Activated CD8-positive, alpha-beta memory T cell treated with anti-CD3 and anti-CD28 coated beads, Interleukin-2, amount 50 U/mL, for 1 hour (primary cell): ENCODE measurements around the gene AGO3.
"Not testable (repeated sequence)": the region's sequence is repeated elsewhere in the genome, so short reads cannot be mapped to it uniquely, and the experiment has no call there.

Experiments
- DNase-seq: peaks from one replicate; pipeline ENCODE4 v3.0.0-alpha.2; 2020; ENCODE audit errors: extremely low read depth

The AGO3 gene

GRCh38 chr1:35930593-35931445 is at the start of gene AGO3:
Gene AGO3 (plus strand): TSS chr1:35931105. CDS start chr1:35931427, 322 bp downstream.
- DNase-seq = peak; percentile 67

GRCh38 chr1:35881850-35882273 is 49.0 kb upstream of the AGO3 start:
- no peak for DNase-seq

- DNase-seq = no peak
These were observed 48.3 kb upstream of the AGO3 start for GRCh38 chr1:35882586-35882944.

- DNase-seq = peak; percentile 92
These were observed 47.8 kb upstream of the AGO3 start, which contains the start of gene AGO1 for GRCh38 chr1:35882945-35883634. Gene AGO1 (plus strand): TSS chr1:35883209. CDS start chr1:35883422, 213 bp downstream.

- no peak for DNase-seq
These were observed 47.2 kb upstream of the AGO3 start for GRCh38 chr1:35883635-35884101.

GRCh38 chr1:35884934-35885333 is 46.0 kb upstream of the AGO3 start:
- no peak for DNase-seq

- no peak for DNase-seq
These were observed 44.8 kb upstream of the AGO3 start for GRCh38 chr1:35885961-35886558.

GRCh38 chr1:35886577-35887431 is 44.1 kb upstream of the AGO3 start:
- DNase-seq = no peak

GRCh38 chr1:35887508-35887907 is 43.4 kb upstream of the AGO3 start:
- DNase-seq = no peak

GRCh38 chr1:35888255-35888654 is 42.6 kb upstream of the AGO3 start:
- no peak for DNase-seq

- not testable (repeated sequence) for DNase-seq
These were observed 41.9 kb upstream of the AGO3 start for GRCh38 chr1:35888981-35889380.

GRCh38 chr1:35893051-35893879 is 37.6 kb upstream of the AGO3 start:
- DNase-seq = no peak

- no peak for DNase-seq
These were observed 36.7 kb upstream of the AGO3 start for GRCh38 chr1:35894183-35894582.

GRCh38 chr1:35894656-35895055 is 36.2 kb upstream of the AGO3 start:
- DNase-seq = no peak

GRCh38 chr1:35899941-35900340 is 31.0 kb upstream of the AGO3 start:
- DNase-seq = no peak

GRCh38 chr1:35901235-35901634 is 29.7 kb upstream of the AGO3 start:
- no peak for DNase-seq

GRCh38 chr1:35902671-35903070 is 28.2 kb upstream of the AGO3 start:
- DNase-seq = no peak

GRCh38 chr1:35914717-35915116 is 16.2 kb upstream of the AGO3 start:
- no peak for DNase-seq

- no peak for DNase-seq
These were observed 15.2 kb upstream of the AGO3 start for GRCh38 chr1:35915693-35916092.

GRCh38 chr1:35923791-35924221 is 7.1 kb upstream of the AGO3 start:
- DNase-seq = no peak

- DNase-seq = no peak
These were observed 6.1 kb upstream of the AGO3 start for GRCh38 chr1:35924838-35925237.
